Spleen (tissue), 11 donors: ENCODE data around the gene RELCH. TPM values are rescaled to one million over a fixed set of nuclear protein-coding genes. Genes with fewer than 3 reads are reported as not detected.

ENCODE experiments used
- DNase-seq: peaks from one replicate; pipeline ENCODE4 v3.0.0-alpha.2; 2020
- H3K27ac ChIP-seq, 8 donors: fragments of 200-600 bp; sonication (generic) in 7 of 8; 1 replicate in 4 of 8; 2 replicates in 4 of 8; pipeline versions ENCODE4 v1.5.0 to v1.8.0; 2016 to 2021; ENCODE audit warnings: inconsistent platforms in 4 of 8, mild to moderate bottlenecking in 4 of 8, moderate library complexity in 1 of 8
- H3K27me3 ChIP-seq, 7 donors: fragments of 200-600 bp; sonication (generic) in 6 of 7; replicated peaks in 1 of 7; 1 replicate in 4 of 7; 2 replicates in 3 of 7; pipeline versions ENCODE4 v1.5.0 to v1.8.0; 2016 to 2021; ENCODE audit warnings: inconsistent platforms in 3 of 7, mild to moderate bottlenecking in 1 of 7
- H3K36me3 ChIP-seq, 6 donors: fragments of 200-600 bp; sonication (generic) in 5 of 6; 1 replicate in 4 of 6; 2 replicates in 2 of 6; pipeline versions ENCODE4 v1.5.0 to v1.8.0; 2016 to 2021; ENCODE audit warnings: inconsistent platforms in 2 of 6
- H3K4me1 ChIP-seq, 6 donors: fragments of 200-600 bp; sonication (generic) in 5 of 6; 1 replicate in 3 of 6; 2 replicates in 3 of 6; pipeline versions ENCODE4 v1.5.0 to v1.8.0; 2016 to 2021; ENCODE audit warnings: inconsistent platforms in 3 of 6
- H3K4me3 ChIP-seq, 8 donors: fragments of 200-600 bp; sonication (generic) in 7 of 8; 1 replicate in 4 of 8; 2 replicates in 4 of 8; pipeline versions ENCODE4 v1.5.0 to v1.8.0; 2016 to 2021; ENCODE audit warnings: inconsistent platforms in 4 of 8, mild to moderate bottlenecking in 4 of 8, moderate library complexity in 2 of 8
- H3K9me3 ChIP-seq, 8 donors: fragments of 200-600 bp; sonication (generic) in 7 of 8; 1 replicate in 4 of 8; 2 replicates in 4 of 8; pipeline versions ENCODE4 v1.5.0 to v1.8.0; 2016 to 2021; ENCODE audit warnings: inconsistent platforms in 4 of 8
- CTCF ChIP-seq, 11 experiments: fragments of 200-600 bp in 7 of 11; fragments of 450-650 bp in 4 of 11; sonication (generic) in 4 of 11; IDR thresholded peaks in 8 of 11; conservative IDR thresholded peaks in 3 of 11; 1 replicate in 7 of 11; 2 replicates in 4 of 11; pipeline versions ENCODE4 v1.4.0 to v1.8.0; 2016 to 2021; ENCODE audit warnings: antibody characterized with exemption in 11 of 11, inconsistent platforms in 4 of 11, mild to moderate bottlenecking in 1 of 11
- POLR2A ChIP-seq, 3 donors: fragments of 450-650 bp; IDR thresholded peaks; one replicate each; pipeline ENCODE4 v1.5.1; 2017; ENCODE audit warnings: antibody characterized with exemption in 3 of 3, mild to moderate bottlenecking in 1 of 3
- POLR2AphosphoS5 ChIP-seq, 3 donors: sonication (generic); formaldehyde crosslinking; IDR thresholded peaks; one replicate each; pipeline ENCODE4 v1.5.1; 2017; ENCODE audit warnings: antibody characterized with exemption in 3 of 3
- WGBS, 5 donors: extraction: QIAGEN DNeasy Blood & Tissue Kit in 3 of 5; methylation state at CpG; one replicate each; pipeline versions ENCODE4 v1.1.5 to v1.1.7; 2013 to 2018; 5-methylcytosine and 5-hydroxymethylcytosine counted together
- intact Hi-C: fragments of 100-400 bp; cut with DNase I; formaldehyde crosslinking; loops from one replicate; pipeline ENCODE4 v1.15.0; 2023; ENCODE audit warnings: low total_unique reads
- polyA plus RNA-seq, 3 donors: library from polyadenylated mRNA; stranded (reverse); fragments of 200-250 nt; gene quantifications; one replicate each; pipeline ENCODE4 v1.2.1, GENCODE V29; 2013
- total RNA-seq, 7 donors: library from RNA; depleted of rRNA in 3 of 7; stranded (reverse); fragments of >200 nt in 3 of 7; fragmentation: NEBNext Ultra II Directional in 4 of 7; extraction: Animal tissue kit (Norgen Biotek cat#: 25700) in 4 of 7; gene quantifications; one replicate each; pipeline versions ENCODE4 v1.1.0 to v1.2.1, GENCODE V29; 2016 to 2021
- donor health status: healthy with polysubstance abuse.
- donor health status: DM: no; HTN: no; CAD: no; lungs with moderate emphysema.
- donor health status: DM: no; HTN: no; CAD: no.
- donor health status: Bipolar disorder and iron deficiency.
- donor health status: healthy.
- donor health status: DM: no; HTN: no; CAD: no.
- donor health status: DM: yes; HTN: yes; CAD: no.

The RELCH gene
- total and polyA plus RNA-seq, 10 donors: 11.8 to 75.1 (median 49.3) TPM

GRCh38 chr18:62245699-62246098 is 58.6 kb downstream of the RELCH start:
- H3K9me3 ChIP-seq: no peaks in the 10 kb centered on the region
- 25 to 97% (median 84%) methylated on average over 1 of the region's 1 CpG for WGBS, 5 donors
- peaks cover 0 to 69% (median 22%) of the 10 kb centered on the region in 6 donors for H3K36me3 ChIP-seq
- intact Hi-C loops: loop anchor here (5.0 kb wide), 1 partner anchor 58 kb away; the partner anchor contains the start of genes PIGN and RELCH
- H3K27ac ChIP-seq: no peak overlapping the region
- no peak overlapping the region for H3K4me3 ChIP-seq
- DNase-seq: no peak
- no peak for TF ChIP-seq POLR2AphosphoS5 (IDR thresholded peaks at IDR 0.05)
- no peak for TF ChIP-seq CTCF (IDR thresholded peaks at IDR 0.05 in 8 of 11, conservative IDR thresholded peaks at IDR 0.05 in 3 of 11)
- TF ChIP-seq POLR2A (IDR thresholded peaks at IDR 0.05): no peak
- no peaks in the 10 kb centered on the region for H3K27me3 ChIP-seq
- H3K4me1 ChIP-seq: no peaks in the 10 kb centered on the region

- H3K36me3 ChIP-seq: peaks cover 0 to 62% (median 21%) of the 10 kb centered on the region in 6 donors
- intact Hi-C loops: loop anchor here (5.0 kb wide), 1 partner anchor 61 kb away; the partner anchor contains the start of genes PIGN and RELCH
- no peak overlapping the region for H3K27ac ChIP-seq
- no peaks in the 10 kb centered on the region for H3K9me3 ChIP-seq
- 26 to 72% (median 44%) methylated on average over 1 of the region's 1 CpG for WGBS, 5 donors
- H3K4me3 ChIP-seq: no peak overlapping the region
- no peaks in the 10 kb centered on the region for H3K4me1 ChIP-seq
- TF ChIP-seq POLR2AphosphoS5 (IDR thresholded peaks at IDR 0.05) (no peak), CTCF (IDR thresholded peaks at IDR 0.05 in 8 of 11, conservative IDR thresholded peaks at IDR 0.05 in 3 of 11) (no peak)
- no peaks in the 10 kb centered on the region for H3K27me3 ChIP-seq
- DNase-seq: no peak
Measured at GRCh38 chr18:62248313-62248712, 61.3 kb downstream of the RELCH start.

- no peak overlapping the region for H3K4me3 ChIP-seq
- TF ChIP-seq POLR2AphosphoS5 (IDR thresholded peaks at IDR 0.05): no peak
- no peak for TF ChIP-seq POLR2A (IDR thresholded peaks at IDR 0.05)
- TF ChIP-seq CTCF (IDR thresholded peaks at IDR 0.05 in 8 of 11, conservative IDR thresholded peaks at IDR 0.05 in 3 of 11): peak; percentile 36 to 85 (median 75)
- no peaks in the 10 kb centered on the region for H3K9me3 ChIP-seq
- no peaks in the 10 kb centered on the region for H3K27me3 ChIP-seq
- intact Hi-C loops: loop anchor here (5.0 kb wide), 1 partner anchor 62 kb away; the partner anchor contains the start of genes PIGN and RELCH
- DNase-seq: peak; percentile 71
- WGBS, 5 donors: 74 to 86% (median 77%) methylated on average over 3 of the region's 3 CpGs
- H3K4me1 ChIP-seq: no peaks in the 10 kb centered on the region
- H3K27ac ChIP-seq: no peak overlapping the region
- H3K36me3 ChIP-seq: peaks cover 0 to 63% (median 20%) of the 10 kb centered on the region in 6 donors
Measured at GRCh38 chr18:62249478-62250097, 62.5 kb downstream of the RELCH start.

- intact Hi-C loops: no loop called here
- TF ChIP-seq CTCF (IDR thresholded peaks at IDR 0.05 in 8 of 11, conservative IDR thresholded peaks at IDR 0.05 in 3 of 11) (no peak), POLR2A (IDR thresholded peaks at IDR 0.05) (no peak), POLR2AphosphoS5 (IDR thresholded peaks at IDR 0.05) (no peak)
- Histone ChIP-seq H3K4me3 (no peak overlapping the region), H3K27me3 (no peaks in the 10 kb centered on the region), H3K27ac (no peak overlapping the region), H3K36me3 (peaks cover 0 to 63% (median 16%) of the 10 kb centered on the region in 6 donors), H3K9me3 (no peaks in the 10 kb centered on the region), H3K4me1 (no peaks in the 10 kb centered on the region)
- 85 to 95% (median 93%) methylated on average over 2 of the region's 2 CpGs for WGBS, 5 donors
- DNase-seq: no peak
Measured at GRCh38 chr18:62250475-62250874, 63.4 kb downstream of the RELCH start.
